Measurements from ENCODE around the gene REV3L. TPM values are rescaled to one million over a fixed set of nuclear protein-coding genes. Genes with fewer than 3 reads are reported as not detected.

REV3L gene
- total and polyA plus RNA-seq, 9 of the 15 experiments (the other 6 are each of a cell fraction or from before 2014, with no cell fraction given) = 5.5 to 24.4 (median 14.4) TPM

DNA sequence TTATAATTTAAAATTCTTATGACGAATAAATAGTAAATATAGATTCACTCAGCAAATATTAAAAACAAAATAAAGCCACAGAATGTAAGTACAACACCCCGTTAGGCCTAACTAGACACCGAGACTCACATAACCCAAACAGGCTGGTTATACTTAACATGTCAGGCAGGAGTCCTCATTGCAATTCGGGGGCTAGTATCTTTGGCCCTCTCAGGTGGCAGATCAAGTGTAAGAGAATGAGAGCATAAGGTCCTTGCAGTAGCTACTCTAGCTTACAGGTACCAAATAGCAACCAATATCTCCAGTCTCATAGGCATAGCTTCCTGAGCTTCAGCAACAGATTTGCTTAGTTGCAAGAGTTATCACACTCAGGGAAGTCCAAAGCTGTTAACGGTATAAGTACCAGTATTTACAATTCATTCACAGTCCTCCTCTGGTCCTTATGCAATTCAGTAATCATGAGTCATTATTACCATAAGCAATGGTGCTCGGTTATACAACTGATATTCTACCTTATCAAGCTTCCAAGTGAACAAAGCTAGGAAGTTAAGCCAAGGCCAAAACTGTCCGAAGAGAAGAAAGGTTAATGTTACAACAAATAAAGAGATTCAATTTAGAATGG, 20.1 kb downstream of the REV3L start (continued):
- TF ChIP-seq NFE2 (IDR thresholded peaks at IDR 0.05; ENCODE audit: low read depth) (peak; percentile 60), PTRF (tag; IDR thresholded peaks at IDR 0.05) (no peak), MCM2 (IDR thresholded peaks at IDR 0.05; ENCODE audit: low read depth) (no peak), RCOR1 (IDR thresholded peaks at IDR 0.05; ENCODE audit: borderline replicate concordance in 1 of 2, low read depth in 2 of 2, low read length in 2 of 2) (peak in 1 of 2 experiments; percentile 8; a peak in 1 of 4 replicates), ATF3 (IDR thresholded peaks at IDR 0.05) (peak; percentile 89), ATF3 (CRISPR knock-in tag; conservative IDR thresholded peaks at IDR 0.05) (no peak), TAF1 (IDR thresholded peaks at IDR 0.05; ENCODE audit: control insufficient read depth, extremely low read depth, insufficient read depth, low read length, severe bottlenecking) (no peak), HNRNPUL1 (IDR thresholded peaks at IDR 0.05; ENCODE audit: low read length) (no peak), MCM3 (IDR thresholded peaks at IDR 0.05) (no peak), FOSL1 (tag; conservative IDR thresholded peaks at IDR 0.05) (peak; percentile 83), PATZ1 (CRISPR knock-in tag; IDR thresholded peaks at IDR 0.05; ENCODE audit: borderline replicate concordance) (no peak), JUND (IDR thresholded peaks at IDR 0.05; ENCODE audit: borderline replicate concordance, low read depth, low read length) (peak; percentile 84), JUND (tag; IDR thresholded peaks at IDR 0.05; ENCODE audit: borderline replicate concordance, low read depth, low read length) (peak; percentile 89), ZNF184 (CRISPR knock-in tag; IDR thresholded peaks at IDR 0.05) (no peak), CC2D1A (IDR thresholded peaks at IDR 0.05) (no peak), ZNF12 (CRISPR knock-in tag; IDR thresholded peaks at IDR 0.05) (no peak)
- TF ChIP-seq, protein P1, sequence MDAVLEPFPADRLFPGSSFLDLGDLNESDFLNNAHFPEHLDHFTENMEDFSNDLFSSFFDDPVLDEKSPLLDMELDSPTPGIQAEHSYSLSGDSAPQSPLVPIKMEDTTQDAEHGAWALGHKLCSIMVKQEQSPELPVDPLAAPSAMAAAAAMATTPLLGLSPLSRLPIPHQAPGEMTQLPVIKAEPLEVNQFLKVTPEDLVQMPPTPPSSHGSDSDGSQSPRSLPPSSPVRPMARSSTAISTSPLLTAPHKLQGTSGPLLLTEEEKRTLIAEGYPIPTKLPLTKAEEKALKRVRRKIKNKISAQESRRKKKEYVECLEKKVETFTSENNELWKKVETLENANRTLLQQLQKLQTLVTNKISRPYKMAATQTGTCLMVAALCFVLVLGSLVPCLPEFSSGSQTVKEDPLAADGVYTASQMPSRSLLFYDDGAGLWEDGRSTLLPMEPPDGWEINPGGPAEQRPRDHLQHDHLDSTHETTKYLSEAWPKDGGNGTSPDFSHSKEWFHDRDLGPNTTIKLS (IDR thresholded peaks at IDR 0.05; ENCODE audit: borderline replicate concordance, low read depth) = no peak
- TF ChIP-seq, protein P2, sequence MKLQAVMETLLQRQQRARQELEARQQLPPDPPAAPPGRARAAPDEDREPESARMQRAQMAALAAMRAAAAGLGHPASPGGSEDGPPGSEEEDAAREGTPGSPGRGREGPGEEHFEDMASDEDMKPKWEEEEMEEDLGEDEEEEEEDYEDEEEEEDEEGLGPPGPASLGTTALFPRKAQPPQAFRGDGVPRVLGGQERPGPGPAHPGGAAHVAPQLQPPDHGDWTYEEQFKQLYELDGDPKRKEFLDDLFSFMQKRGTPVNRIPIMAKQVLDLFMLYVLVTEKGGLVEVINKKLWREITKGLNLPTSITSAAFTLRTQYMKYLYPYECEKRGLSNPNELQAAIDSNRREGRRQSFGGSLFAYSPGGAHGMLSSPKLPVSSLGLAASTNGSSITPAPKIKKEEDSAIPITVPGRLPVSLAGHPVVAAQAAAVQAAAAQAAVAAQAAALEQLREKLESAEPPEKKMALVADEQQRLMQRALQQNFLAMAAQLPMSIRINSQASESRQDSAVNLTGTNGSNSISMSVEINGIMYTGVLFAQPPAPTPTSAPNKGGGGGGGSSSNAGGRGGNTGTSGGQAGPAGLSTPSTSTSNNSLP (IDR thresholded peaks at IDR 0.05; ENCODE audit: borderline replicate concordance, low read depth, low read length) = peak; percentile 68; the same call in 1 of the 2 replicates
- TF ChIP-seq, protein P3, sequence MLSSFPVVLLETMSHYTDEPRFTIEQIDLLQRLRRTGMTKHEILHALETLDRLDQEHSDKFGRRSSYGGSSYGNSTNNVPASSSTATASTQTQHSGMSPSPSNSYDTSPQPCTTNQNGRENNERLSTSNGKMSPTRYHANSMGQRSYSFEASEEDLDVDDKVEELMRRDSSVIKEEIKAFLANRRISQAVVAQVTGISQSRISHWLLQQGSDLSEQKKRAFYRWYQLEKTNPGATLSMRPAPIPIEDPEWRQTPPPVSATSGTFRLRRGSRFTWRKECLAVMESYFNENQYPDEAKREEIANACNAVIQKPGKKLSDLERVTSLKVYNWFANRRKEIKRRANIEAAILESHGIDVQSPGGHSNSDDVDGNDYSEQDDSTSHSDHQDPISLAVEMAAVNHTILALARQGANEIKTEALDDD (IDR thresholded peaks at IDR 0.05) = peak; percentile 76
